OCI-M2 (cell line): Measurements from ENCODE around the gene TBC1D2.

Experiments used
- DNase-seq: peaks from one replicate; lab custom pipeline; 2025; ENCODE audit not compliant: unreplicated experiment; lab: John Stamatoyannopoulos, UW

TBC1D2 gene

DNA sequence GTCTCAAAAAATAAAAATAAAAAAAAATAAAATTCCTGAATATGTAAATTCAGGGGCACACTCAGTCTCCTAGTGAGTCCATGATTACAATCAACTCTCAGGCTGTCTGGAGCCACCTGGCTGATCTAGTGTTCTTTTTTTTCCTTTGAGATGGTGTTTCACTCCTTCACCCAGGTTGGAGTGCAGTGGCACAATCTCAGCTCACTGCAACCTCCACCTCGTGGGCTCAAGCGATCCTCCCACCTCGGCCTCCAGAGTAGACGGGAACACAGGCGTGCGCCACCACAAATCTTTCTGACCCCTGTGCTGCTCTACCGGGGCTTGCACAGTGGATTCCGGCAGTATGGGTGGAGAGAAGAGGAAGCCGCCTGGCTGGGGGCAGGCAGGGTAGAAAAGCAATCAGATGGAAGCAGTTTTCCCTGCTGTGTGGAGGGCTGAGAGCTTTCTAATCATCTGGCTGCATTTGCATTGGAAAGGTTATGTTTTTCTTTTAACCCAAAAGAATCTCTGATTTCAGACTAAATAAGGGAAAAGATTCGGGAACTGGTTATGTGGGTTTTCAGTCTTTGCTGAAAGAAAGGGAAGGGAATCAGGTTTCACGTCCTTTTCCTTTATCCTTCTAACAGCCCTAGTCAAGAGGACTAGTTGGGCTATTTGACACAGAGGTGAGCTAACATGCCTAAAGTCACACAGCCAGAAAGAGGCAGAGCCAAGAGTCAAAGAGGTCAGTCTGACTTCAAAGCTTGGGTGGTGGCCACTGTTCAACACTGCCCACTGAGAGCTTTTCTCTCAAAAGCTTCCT, 36.7 kb downstream of the TBC1D2 start:
- DNase-seq, result no peak

DNA sequence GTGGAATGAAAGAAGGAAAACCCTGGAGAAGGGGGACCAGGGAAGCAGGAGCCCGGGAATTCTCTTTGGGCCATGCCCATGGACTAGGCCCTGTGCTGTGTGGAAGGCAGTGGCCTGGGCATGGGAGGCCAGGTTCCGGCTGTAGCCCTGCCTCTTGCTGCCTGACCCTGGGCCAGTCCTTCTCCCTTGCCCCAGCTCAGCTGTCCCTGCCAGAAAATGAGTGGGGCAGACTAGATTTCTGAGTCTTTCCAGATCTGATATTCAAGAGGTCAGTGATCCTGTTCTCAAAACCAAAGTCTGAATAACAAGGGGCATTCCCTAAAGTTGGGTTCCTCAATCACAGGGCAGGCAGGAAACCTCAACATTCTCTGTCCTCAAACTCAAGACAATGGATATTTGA, 38.2 kb downstream of the TBC1D2 start:
- DNase-seq, result no peak

DNA sequence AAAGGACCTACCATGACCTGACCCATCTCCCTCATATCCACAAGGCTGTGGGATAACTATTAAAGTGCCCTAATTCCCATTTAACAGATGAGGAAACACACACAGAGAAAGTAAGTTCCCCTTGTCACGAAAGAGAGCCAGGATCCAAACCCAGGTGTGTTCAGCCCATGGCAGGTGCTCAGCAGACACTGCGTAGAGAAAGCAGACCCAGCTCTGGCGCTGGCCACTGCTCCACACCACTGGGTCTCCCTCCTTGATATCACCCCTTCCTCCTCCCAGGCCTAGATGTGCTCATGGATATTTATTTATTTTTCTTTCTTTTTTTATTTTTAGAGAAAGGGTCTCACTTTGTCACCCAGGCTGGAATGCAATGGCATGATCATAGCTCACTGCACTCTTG, 39.1 kb downstream of the TBC1D2 start:
- DNase-seq, result no peak

DNA sequence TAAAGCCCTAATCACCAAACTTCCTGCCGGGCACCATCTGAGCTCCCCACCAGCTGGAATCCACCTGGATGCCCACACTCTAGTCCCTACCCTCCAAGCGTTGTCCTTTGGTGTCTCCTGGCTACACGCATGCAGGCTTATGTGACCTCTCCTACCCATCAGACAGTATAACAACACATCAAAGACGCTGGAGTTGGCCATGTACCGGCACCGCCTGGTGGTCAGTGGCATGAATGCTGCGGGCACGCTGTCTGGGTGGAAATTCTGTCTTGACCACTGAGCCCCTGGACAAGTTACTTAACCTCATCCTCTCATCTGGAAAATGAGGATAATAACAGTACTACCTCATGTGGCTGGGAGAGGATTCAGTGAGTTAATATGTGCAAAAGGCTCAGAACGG, 39.6 kb downstream of the TBC1D2 start:
- no peak for DNase-seq

DNA sequence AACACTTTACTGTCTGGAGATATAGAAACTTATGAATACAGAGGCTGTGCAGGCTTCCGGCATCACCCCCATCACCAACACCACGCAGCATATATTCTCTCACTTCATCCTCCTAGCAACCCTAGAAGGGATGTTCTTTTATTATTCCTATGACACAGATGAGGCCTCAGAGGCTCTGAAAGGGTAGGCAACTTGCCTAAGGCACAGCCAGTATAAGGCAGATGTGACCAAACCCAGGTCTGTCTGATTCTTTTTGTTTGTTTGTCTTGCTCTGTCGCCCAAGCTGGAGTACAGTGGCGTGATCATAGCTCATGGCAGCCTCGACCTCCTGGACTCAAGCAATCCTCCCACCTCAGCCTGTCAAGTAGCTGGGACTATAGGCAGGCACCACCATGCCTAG, 40.2 kb downstream of the TBC1D2 start:
- no peak for DNase-seq

DNA sequence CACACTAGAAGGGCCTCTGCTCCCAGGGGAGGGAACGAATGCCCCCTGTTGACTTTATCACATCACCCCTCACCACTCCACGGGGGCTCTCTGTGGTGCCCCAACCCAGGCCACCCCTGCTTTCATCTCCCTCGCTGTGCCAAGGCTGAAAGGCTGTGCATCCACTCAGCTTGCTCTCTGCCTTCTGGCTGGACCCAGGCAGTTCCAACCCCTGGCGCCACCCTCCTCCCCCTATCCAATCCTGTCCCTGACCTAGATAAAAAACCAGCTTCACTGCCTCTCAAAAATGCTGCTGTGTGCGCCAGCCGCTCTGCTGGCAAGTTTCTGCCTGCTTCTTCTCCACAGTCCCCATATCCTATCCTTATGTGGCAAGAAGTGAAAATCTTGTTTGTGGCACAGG, 40.6 kb downstream of the TBC1D2 start:
- DNase-seq, result no peak

DNA sequence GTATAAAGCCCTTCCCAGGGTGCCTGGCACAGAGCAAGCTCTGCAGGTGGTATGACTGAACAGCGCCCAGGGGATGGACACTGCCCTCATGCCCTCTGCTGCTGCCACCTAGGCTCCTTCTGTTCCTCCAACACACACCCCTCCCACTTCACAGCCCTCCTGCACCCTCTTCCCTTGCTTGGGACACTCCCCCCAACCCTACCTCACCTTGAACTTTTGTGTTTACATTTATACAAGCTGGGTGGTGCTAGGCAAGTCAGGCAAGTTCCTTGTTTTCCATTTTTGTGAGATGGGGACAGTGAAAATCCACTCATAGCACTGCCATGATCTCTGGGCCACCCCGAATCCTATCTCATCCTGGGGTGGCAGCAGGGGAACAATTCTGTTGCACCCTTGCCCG, 44.2 kb downstream of the TBC1D2 start:
- DNase-seq, result no peak

DNA sequence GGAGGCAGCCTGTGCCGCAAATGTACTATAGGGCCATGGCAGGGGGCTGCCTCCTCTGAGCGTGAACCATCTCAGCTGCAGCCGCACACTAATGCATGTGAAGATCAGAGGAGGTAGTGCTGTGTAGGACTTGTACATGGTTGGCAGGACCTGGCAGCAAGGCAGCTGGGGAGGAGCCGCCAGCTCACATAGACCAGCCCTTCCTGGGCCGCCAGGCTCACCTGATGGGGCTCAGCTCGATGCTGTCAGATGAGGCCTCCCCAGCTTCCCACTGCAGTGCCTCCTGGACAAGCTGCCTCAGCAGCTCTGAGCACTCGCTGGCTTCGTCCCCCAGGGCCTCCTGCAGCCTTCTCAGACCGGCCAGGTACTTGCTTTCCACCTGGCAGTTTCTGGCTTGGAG, 45.0 kb downstream of the TBC1D2 start:
- DNase-seq, result no peak

DNA sequence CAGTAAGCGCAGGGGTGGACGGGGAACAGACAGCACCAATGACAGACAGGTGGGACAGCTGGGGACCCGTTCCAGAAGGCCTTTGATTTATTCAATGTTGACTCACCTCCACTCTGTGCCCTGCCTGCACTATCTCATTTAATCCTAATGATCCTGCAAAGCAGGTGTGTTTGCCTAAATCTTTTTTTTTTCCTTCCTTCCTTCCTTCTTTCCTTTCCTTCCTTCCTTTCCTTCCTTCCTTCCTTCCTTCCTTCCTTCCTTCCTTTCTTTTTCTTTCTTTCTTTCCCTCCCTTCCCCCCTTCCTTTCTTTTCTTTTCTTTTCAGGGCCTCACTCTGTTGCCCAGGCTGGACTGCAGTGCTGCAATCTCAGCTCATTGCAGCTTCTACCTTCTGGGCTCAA, 45.9 kb downstream of the TBC1D2 start:
- DNase-seq, result no peak

DNA sequence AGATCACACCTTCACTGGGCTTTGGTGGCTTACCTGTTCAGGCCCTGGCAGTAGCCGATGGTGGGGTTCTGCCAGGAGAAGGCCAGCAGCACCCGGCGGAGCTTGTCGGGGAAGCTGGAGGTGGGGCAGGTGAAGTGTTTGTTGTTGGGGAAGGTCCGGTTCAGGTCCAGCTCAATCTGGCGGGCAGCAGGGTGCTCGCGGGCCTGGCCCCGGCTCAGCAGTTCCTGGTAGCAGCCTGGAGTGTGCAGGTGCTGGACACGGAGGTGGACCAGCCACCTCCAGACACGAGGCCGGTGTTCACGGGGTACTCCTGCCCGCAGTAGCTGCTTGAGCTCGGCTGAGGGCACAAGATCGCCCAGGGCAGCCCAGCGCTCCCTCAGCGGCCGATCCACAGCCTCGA, 46.8 kb downstream of the TBC1D2 start:
- no peak for DNase-seq

DNA sequence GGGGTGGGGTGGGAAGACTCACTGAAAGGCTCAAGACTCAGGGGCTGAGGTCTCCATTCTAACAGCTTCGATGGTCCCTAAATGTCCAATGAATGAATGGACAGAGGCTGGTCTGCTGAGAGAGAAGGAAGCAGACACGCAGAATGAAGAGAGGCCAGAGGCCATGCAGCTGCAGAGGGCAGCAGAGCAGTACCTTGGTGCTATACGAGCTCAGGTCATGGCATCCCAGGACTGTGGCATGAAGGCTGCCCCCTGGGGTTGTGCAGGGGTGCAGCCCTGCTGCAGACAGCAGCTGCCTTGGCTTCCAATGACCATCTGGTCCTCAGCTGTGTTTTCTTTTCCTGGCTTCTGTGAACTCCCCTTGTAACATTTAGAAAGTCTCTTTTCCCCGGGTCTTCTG, 47.8 kb downstream of the TBC1D2 start:
- no peak for DNase-seq

DNA sequence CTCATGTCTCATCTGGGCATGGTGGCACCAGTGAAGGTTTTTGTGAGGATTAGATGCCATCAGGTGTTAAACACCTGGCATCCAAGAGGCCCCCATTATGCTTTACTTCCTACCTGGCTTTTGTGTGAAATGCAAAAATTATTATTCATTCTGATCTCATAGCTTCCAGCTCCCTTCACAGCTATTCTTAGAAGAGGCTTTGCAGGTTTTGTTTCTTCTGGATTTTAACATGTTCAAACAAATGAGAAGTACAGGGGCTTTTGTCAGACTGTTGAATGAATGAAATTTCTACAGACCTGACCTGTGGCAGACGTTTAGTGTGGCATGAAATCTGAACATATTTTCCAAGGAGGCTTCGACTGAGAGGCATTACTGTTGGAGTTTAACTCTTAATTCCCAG, 48.7 kb downstream of the TBC1D2 start:
- DNase-seq, result no peak

DNA sequence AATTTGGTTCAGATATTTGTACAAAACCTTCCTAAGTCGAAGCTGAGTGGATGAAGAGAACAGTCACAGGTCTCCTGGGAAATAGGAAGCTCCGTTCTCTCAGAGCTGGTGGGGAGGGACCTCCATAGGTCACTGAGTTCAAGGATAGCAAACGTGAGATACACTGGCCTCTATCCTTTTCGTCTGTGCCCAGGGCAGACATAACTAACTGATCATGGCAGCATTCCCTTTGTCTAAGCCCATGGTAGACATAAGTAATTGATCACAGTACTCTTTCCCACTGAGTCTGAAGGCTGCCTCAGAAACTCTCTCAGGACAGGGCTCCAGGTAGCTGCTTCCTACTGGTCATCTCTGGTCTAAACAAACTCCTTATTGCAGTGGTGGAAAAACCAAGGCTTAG, 50.8 kb downstream of the TBC1D2 start:
- DNase-seq, result no peak

DNA sequence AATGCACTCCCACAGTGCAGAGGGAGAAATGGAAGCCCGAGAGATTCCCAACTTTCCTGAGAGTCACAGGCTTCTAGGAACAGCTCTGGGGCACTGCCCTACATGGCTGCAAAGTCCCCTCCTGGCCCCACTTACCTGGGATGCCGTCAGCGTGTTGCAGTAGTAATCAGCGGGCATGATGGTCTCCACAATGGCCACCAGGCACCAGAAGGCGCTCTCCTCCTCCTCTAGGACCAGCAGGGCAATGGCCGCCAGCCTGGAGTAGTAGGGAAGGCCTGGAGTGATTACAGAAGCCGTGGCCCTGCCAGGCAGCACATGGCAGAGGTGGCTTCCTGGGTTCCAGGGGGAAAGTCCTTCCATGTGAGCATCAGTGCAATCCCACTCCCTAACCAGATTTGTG, 52.3 kb downstream of the TBC1D2 start:
- DNase-seq, result no peak

DNA sequence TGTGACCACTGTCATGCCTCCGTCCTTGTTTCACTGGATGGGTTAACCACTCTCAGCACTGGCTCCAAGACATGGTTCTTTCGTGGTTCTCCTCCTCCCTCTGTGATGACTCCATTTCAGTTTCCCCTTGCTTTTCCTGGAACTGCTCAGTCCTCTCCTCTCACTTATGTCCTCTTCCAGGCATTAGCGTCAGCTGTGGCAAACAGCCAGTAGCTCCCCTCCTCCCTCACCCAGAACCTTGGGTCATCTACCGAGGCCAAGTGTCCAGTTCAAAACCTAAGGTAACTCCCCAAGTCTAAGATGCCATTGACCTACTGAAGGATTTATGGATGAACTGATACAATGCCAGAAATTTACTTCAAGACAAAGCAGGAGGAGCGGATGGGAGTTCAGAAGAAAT, 53.2 kb downstream of the TBC1D2 start:
- DNase-seq, result no peak

DNA sequence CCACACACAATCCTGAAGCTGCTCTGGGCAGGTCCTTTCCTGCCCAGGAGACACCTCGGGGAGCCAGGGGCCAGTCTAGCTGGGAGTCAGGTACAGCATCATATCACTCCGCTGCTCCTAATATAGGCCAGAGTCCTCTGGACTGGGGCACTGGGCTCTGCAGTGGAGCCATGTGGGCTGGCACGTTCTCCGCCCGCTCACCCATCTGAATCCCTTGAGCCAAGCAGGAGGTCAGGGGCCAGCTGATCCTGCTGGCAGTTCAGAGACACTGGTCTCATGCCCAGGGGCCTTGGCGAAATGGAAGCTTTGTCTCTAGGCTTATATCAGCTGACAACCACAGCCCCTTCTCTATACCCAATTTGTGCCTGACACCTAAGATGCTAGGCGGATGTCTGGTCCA, 53.7 kb downstream of the TBC1D2 start:
- no peak for DNase-seq

DNA sequence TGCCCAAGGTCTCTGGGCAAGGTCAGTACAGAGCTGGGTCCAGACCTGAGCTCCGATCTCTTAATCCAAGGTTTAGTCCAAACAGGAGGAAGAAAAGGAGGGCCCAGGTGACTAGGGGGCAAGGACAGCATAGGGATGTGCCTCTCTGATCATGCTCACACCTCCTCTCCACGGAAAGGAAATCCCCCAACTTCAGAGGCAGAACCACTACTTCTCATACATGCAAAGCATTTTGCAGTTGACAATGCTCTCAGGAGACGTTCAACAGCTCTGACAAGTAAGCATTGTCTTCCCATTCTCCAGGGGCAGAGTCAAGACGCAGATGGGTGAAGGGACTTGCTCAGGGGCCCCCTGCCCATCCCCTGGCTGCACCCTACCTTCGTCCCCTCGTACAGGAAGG, 54.3 kb downstream of the TBC1D2 start:
- DNase-seq, result no peak

DNA sequence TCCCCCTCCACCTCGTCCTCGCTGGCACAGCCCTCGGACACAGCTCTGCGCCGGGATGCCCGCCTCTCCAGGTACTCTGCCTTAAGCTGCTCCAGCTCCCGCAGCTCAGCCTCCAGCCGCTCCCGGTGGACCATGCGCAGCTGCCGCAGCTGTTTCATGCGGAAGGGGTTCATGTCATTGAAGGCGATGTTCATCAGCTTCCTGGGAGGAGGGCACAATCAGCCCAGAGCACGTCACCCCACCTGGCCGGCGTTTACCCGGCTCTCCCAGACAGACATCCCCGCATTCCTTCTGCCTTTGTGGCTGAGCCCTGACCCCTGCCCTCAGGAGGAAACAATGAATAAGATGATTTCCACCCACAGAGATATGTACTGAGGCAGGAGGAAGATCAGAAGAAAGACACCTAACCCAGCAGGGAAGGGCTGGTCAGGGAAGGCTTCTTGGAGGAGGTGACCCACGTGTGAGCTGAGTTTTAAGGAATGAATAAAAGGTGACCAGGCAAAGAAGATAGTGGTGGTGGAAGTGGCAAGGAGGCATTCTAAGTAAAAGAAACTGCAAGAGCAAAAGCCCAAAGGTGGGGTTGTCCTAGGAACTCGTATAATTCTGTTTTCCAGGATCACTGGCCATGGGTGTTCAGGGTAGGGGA, 55.9 kb downstream of the TBC1D2 start:
- no peak for DNase-seq

DNA sequence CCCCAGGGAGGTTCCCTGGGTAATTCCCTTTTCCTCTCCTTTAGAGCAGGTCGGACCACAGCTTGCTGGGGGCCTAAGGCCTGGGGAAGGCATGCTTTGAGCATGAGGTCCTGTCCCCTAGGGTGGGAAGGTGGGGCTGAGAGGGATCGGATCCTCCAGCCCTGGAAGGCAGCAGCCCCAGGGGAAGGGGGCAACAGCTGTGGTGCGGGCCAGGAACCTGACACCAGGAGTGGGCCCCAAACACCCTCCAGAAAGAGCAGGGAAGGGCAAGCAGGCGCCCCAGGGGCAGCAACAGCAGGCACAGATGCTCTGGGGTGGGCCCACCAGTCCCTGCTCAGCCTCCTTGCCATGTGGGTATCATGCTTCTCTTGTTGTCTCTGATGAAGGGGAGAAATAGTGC, 59.8 kb downstream of the TBC1D2 start:
- DNase-seq, result no peak

DNA sequence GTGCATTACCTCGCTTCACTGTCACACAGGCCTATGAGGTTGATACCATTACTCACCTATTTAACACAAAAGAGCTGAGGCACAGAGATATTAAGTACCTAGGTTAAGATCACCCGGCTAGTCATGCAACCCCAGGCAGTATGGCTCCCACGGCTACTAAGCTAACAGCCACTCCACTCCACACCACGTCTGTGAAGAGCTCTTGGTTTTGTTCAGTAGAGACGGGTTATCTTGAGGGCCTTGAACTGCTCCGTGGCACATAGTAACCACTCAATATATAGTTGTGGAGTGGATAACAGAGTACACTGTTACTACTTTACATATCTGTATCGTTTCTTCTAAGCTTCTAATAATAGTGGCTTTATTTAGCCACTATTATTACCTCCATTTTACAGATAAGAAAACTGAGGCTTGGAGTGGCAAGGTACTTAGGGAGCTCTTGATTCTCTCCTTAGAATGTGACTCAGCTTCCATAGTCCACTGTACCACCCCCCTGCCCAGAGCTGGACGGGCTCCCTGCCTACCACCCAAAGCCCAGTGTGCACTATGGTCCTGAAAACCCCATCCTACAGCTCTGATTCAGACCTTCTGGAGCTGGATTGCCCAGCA, 62.0 kb downstream of the TBC1D2 start:
- DNase-seq, result no peak

DNA sequence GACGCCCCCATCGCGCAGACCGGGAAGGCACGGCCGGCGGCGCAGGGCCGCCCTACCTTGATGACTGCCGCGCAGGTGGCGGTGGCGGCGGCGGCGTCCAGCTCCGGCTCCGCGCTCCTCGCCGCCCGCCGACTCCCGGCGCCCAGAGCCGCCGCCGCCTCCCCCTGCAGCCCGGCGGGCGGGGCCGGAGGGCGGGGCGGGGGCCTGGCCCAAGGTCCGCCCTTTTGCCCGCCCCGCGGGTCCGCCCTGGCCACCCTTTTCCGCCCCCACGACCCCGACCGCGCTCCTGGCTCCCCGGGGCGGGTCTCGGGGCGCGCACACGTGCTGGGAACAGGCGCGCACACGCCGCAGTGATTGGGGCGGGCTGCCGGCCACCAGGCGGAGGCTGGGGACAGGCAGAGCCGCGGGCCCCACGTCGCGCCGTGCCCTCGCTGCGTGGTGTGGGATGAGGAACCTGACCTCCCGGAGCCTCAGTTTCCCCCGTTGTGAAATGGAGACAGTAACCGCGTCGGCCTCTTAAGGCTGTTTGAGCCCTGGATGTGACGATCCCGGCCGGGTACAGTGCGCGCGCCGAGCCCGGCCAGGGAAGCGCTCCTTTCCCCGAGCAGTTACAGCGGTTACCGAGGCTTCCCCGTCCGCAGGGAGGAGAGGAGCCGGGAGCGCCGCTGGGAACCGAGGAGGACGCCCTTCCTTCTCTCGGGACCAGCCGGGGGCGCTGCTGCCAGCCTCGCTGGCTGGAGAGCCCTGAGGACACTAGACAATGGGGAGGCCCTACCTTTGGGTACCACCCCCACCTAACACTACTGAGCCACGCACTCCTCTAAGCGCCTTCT, 62.7 kb downstream of the TBC1D2 start, which contains the start of gene CORO2A:
TSS of gene CORO2A (minus strand) at position 135 of the 833 bp plus-strand sequence. CDS start 34,977 bp downstream, outside the sequence.
- peak; percentile 25 for DNase-seq
